Left renal pelvis (tissue), 4 donors: ENCODE results near the gene OR10A2. TPM values are rescaled to one million over a fixed set of nuclear protein-coding genes. Genes with fewer than 3 reads are reported as not detected.
"Not testable (repeated sequence)": the region's sequence is repeated elsewhere in the genome, so short reads cannot be mapped to it uniquely, and the experiment has no call there.

Experiments used
- DNase-seq, 4 donors: peaks; one replicate each; pipeline ENCODE4 v3.0.0-alpha.2; 2013; ENCODE audit warnings: low read depth in 4 of 4, low spot score in 3 of 4
- polyA plus RNA-seq, 4 donors: library from polyadenylated mRNA; unstranded; fragments of 120-200 nt; gene quantifications; one replicate each; pipeline ENCODE4 v1.2.1, GENCODE V29; 2013; ENCODE audit not compliant: insufficient read length in 4 of 4

The OR10A2 gene
- polyA plus RNA-seq, 4 donors: 0.04 to 0.09 TPM; not detected in 2

- no peak for DNase-seq
These were observed 19.9 kb downstream of the OR10A2 start for GRCh38 chr11:6882751-6883150.

- DNase-seq: not testable (repeated sequence)
These were observed 24.9 kb downstream of the OR10A2 start for GRCh38 chr11:6887711-6888110.

DNA sequence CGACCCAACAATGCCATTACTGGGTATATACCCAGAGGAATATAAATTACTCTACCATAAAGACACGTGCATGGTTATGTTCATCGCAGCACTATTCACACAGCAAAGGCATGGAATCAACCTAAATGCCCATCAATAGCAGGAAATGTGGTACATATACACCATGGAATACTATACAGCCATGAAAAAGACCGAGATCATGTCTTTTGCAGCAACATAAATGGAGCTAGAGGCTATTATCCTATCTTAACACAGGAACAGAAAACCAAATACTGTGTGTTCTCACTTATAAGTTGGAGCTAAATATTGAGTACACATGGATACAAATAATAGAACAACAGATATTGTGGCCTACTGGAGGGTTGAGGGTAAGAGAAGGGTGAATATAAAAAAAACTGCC is 26.0 kb downstream of the OR10A2 start:
- no peak for DNase-seq

DNA sequence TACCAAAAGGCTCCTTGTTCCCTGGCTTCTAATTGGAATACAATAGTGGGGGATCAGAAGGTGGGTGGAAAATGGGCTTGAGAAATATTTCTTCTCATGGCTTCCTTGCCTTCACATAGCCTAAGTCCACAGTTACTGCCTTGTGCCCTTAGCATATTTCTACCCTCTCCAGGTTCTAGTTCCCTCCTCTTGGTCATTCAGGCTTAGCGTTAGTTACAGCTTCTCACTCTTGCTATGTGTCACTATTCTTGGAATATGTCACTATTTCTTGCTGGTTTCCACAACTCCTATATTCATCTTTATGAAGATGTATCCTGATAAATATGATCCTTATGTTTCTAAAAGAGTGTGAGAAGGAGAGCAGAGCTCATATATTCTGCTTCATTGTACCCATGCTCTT is 27.0 kb downstream of the OR10A2 start:
- DNase-seq: no peak

- no peak for DNase-seq
These were observed 29.5 kb downstream of the OR10A2 start, which contains the start of gene OR2D2 for GRCh38 chr11:6892400-6892799. Gene OR2D2 (minus strand): TSS chr11:6892500. CDS start chr11:6892500, 0 bp downstream.

DNA sequence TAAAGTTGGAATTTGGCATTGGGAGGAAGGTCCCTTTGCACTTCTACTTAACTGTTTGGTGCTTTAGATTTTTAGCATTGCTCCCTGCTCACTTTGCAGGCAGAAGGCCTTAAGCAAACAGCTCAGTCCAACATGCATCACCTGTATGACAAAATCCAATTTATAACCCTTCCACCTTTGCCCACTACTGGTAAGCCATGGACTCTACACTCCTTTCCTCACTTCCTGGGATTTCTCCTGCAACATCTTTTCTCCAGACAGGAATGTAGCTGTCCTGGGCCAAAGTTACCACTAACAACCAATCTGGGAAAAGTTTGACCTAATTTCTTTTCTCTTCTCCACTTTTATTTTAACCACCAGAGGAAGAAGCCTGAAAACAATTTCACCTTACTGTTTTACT is 31.2 kb downstream of the OR10A2 start:
- no peak for DNase-seq

- no peak for DNase-seq
These were observed 32.2 kb downstream of the OR10A2 start for GRCh38 chr11:6895010-6895409.

GRCh38 chr11:6898911-6899310 is 36.1 kb downstream of the OR10A2 start:
- DNase-seq: no peak

GRCh38 chr11:6900327-6900999 is 37.6 kb downstream of the OR10A2 start:
- no peak for DNase-seq

DNA sequence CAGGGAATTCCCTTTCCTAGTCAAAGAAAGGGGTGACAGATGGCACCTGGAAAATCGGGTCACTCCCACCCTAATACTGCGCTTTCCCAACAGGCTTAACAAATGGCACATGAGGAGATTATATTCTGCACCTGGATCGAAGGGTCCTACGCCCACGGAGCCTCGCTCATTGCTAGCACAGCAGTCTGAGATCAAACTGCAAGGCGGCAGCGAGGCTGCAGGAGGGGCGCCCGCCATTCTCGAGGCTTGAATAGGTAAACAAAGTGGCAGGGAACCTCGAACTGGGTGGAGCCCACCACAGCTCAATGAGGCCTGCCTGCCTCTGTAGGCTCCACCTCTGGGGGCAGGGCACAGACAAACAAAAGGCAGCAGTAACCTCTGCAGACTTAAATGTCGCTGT is 41.9 kb downstream of the OR10A2 start:
- not testable (repeated sequence) for DNase-seq

GRCh38 chr11:6911378-6911777 is 48.5 kb downstream of the OR10A2 start:
- no peak for DNase-seq

DNA sequence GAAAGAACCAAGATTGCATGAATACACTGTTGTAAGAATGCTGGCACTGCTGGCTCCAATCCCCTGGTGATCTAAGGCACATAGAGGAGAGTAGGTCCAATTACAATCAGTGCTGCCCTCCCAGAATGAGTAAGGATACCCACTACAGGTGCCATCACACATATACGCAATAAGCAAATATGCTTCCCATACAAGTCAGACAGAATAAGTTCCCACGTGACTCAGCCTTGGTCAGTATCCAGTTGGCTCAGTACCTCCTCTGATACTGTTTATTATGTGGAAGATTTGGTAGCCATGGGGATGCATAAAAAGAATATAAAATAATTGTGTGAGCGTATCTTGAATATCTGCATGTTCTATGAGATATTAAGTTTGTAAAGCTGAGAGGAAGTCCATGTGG is 49.1 kb downstream of the OR10A2 start:
- no peak for DNase-seq

DNA sequence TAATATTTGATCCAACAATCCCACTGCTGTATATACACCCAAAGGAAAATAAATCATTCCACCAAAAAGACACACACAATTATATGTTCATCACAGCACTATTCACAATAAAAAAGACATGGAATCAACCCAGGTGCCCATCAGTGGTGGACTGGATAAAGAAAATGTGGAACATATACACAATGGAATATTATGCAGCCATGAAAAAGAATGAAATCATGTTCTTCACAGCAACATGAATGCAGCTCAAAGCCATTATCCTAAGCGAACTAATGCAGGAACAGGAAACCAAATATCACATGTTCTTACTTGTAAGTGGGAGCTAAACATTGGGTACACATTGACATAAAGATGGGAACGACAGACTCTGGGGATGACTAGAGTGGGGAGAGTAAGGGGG is 56.8 kb downstream of the OR10A2 start:
- DNase-seq: no peak

DNA sequence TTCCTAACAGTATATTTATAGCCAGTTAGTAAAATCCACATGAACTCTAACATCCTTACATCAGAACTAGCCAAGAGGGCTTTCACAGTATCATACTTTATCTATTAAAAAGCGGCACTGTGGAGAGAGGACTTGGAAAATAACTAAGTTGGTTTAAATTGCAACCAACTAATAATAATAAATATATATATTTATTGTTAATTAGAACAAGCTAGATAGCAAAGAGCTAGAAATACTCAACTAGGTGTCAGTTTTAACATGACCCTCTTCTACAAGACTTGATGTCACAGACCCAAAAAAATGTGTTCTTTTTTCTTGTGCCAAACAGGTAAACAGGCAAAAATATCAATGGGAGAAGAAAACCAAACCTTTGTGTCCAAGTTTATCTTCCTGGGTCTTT is 57.8 kb downstream of the OR10A2 start, which contains the start of gene OR2D3:
OR2D3 (plus strand) TSS at position 301 of the 400 bp plus-strand sequence; CDS start at position 301, 0 bp downstream.
- DNase-seq: no peak

Other genes starting within 250 kb of the OR10A2 start
- gene TPP1, start 243.6 kb upstream of the OR10A2 start, polyA plus RNA-seq: 100 to 1,000 TPM in 3 of 4 donors, 10 to 100 TPM in 1; 61.8 to 134 (median 110) TPM
- 10 to 100 TPM; 30.3 to 79.9 (median 36.9) TPM for gene DCHS1, start 207.2 kb upstream of the OR10A2 start, polyA plus RNA-seq
- 10 to 100 TPM; 45.6 to 68.1 (median 64.6) TPM for gene MRPL17, start 179.7 kb upstream of the OR10A2 start, polyA plus RNA-seq
- under 1 TPM in 3 of 4 donors, not detected in 1; 0.04 to 0.06 (median 0.05) TPM for gene OR2AG2, start 91.1 kb upstream of the OR10A2 start, polyA plus RNA-seq
- under 1 TPM in 1 of 4 donors, not detected in 3; 0.06 TPM for gene OR2AG1, start 80.0 kb upstream of the OR10A2 start, polyA plus RNA-seq
- gene OR6A2, start 63.4 kb upstream of the OR10A2 start, polyA plus RNA-seq: not detected
- not detected for gene OR10A5, start 17.4 kb upstream of the OR10A2 start, polyA plus RNA-seq
- gene OR10A4, start 13.6 kb downstream of the OR10A2 start, polyA plus RNA-seq: not detected
- gene OR2D2, start 29.4 kb downstream of the OR10A2 start, polyA plus RNA-seq: not detected
- not detected for gene OR2D3, start 57.9 kb downstream of the OR10A2 start, polyA plus RNA-seq
- gene ZNF215, start 63.4 kb downstream of the OR10A2 start, polyA plus RNA-seq: 1 to 10 TPM; 1.6 to 3.8 (median 3.2) TPM
- gene ZNF214, start 157.3 kb downstream of the OR10A2 start, polyA plus RNA-seq: 10 to 100 TPM in 3 of 4 donors, 1 to 10 TPM in 1; 7.4 to 14.2 (median 11.4) TPM
- gene NLRP14, start 157.4 kb downstream of the OR10A2 start, polyA plus RNA-seq: under 1 TPM; 0.15 to 0.73 (median 0.67) TPM
- under 1 TPM in 3 of 4 donors, not detected in 1; 0.10 to 0.20 (median 0.18) TPM for gene RBMXL2, start 225.9 kb downstream of the OR10A2 start, polyA plus RNA-seq